H9 (cell line): ENCODE measurements around the gene NAPSA. TPM values are rescaled to one million over a fixed set of nuclear protein-coding genes. Genes with fewer than 3 reads are reported as not detected.

Source experiments
- DNase-seq: peaks from one replicate; pipeline ENCODE4 v3.0.0-alpha.2; 2017
- H2AFZ ChIP-seq: one replicate; pipeline ENCODE4 v1.6.1; 2013; ENCODE audit warnings: mild to moderate bottlenecking, low read length, control low read depth, moderate library complexity
- H2AK5ac ChIP-seq: 2 replicates; pipeline ENCODE4 v1.6.1; 2013; ENCODE audit warnings: low read length, control low read depth, mixed read lengths; ENCODE audit not compliant: insufficient read length
- H2BK120ac ChIP-seq: one replicate; pipeline ENCODE4 v1.6.1; 2013; ENCODE audit warnings: low read depth, mild to moderate bottlenecking, low read length, control low read depth, inconsistent platforms; ENCODE audit not compliant: poor library complexity, severe bottlenecking
- H2BK12ac ChIP-seq: 2 replicates; pipeline ENCODE4 v1.6.1; 2013; ENCODE audit warnings: low read length, control low read depth, mixed read lengths, low read depth; ENCODE audit not compliant: insufficient read length
- H2BK15ac ChIP-seq: 2 replicates; pipeline ENCODE4 v1.6.1; 2013; ENCODE audit warnings: low read depth, low read length, control low read depth
- H2BK20ac ChIP-seq: one replicate; pipeline ENCODE4 v1.6.1; 2013; ENCODE audit warnings: low read depth, mild to moderate bottlenecking, low read length, control low read depth, inconsistent platforms; ENCODE audit not compliant: poor library complexity, severe bottlenecking
- H2BK5ac ChIP-seq: 2 replicates; pipeline ENCODE4 v1.6.1; 2013; ENCODE audit warnings: low read length, control low read depth, mixed read lengths; ENCODE audit not compliant: insufficient read length
- H3K14ac ChIP-seq: 2 replicates; pipeline ENCODE4 v1.6.1; 2013; ENCODE audit warnings: low read length, control low read depth; ENCODE audit not compliant: insufficient read depth
- H3K18ac ChIP-seq: 2 replicates; pipeline ENCODE4 v1.6.1; 2013; ENCODE audit warnings: low read depth, mild to moderate bottlenecking, mixed read lengths, low read length, control low read depth; ENCODE audit not compliant: insufficient read length
- H3K23ac ChIP-seq: 2 replicates; pipeline ENCODE4 v1.6.1; 2013; ENCODE audit warnings: low read length, control low read depth, mixed read lengths, low read depth; ENCODE audit not compliant: insufficient read length
- H3K23me2 ChIP-seq: 2 replicates; pipeline ENCODE4 v1.6.1; 2013; ENCODE audit warnings: low read depth, mild to moderate bottlenecking, mixed read lengths, low read length, control low read depth; ENCODE audit not compliant: insufficient read length, poor library complexity, severe bottlenecking
- H3K27ac ChIP-seq: 2 replicates; pipeline ENCODE4 v1.5.1; 2013; ENCODE audit warnings: low read length, control low read depth, mixed read lengths, low read depth; ENCODE audit not compliant: insufficient read length
- H3K27me3 ChIP-seq: 2 replicates; pipeline ENCODE4 v1.6.1; 2013; ENCODE audit warnings: low read length, control low read depth, inconsistent platforms; ENCODE audit not compliant: insufficient read depth
- H3K4ac ChIP-seq: 2 replicates; pipeline ENCODE4 v1.6.1; 2013; ENCODE audit warnings: low read depth, mild to moderate bottlenecking, control low read depth, inconsistent platforms, low read length, moderate library complexity
- H3K4me1 ChIP-seq: 2 replicates; pipeline ENCODE4 v1.6.1; 2013; ENCODE audit warnings: low read length, control low read depth, inconsistent platforms; ENCODE audit not compliant: insufficient read depth
- H3K4me2 ChIP-seq: 2 replicates; pipeline ENCODE4 v1.6.1; 2013; ENCODE audit warnings: low read length, control low read depth, mixed read lengths; ENCODE audit not compliant: insufficient read length, insufficient read depth
- H3K56ac ChIP-seq: 2 replicates; pipeline ENCODE4 v1.6.1; 2013; ENCODE audit warnings: low read depth, mild to moderate bottlenecking, mixed read lengths, low read length, control low read depth; ENCODE audit not compliant: insufficient read length
- H3K79me1 ChIP-seq: 2 replicates; pipeline ENCODE4 v1.6.1; 2013; ENCODE audit warnings: low read depth, mild to moderate bottlenecking, moderate library complexity, low read length, control low read depth, inconsistent platforms; ENCODE audit not compliant: insufficient read depth, poor library complexity, severe bottlenecking
- H3K79me2 ChIP-seq: 2 replicates; pipeline ENCODE4 v1.6.1; 2013; ENCODE audit warnings: low read length, control low read depth, inconsistent platforms; ENCODE audit not compliant: insufficient read depth
- H3K9ac ChIP-seq: 2 replicates; pipeline ENCODE4 v1.6.1; 2013; ENCODE audit warnings: low read length, control low read depth, mixed read lengths; ENCODE audit not compliant: insufficient read length; ENCODE audit errors: extremely low read depth
- H3K9me3 ChIP-seq: one replicate; pipeline ENCODE4 v1.6.1; 2013; ENCODE audit warnings: low read depth, low read length, inconsistent platforms; ENCODE audit not compliant: control insufficient read depth
- H3T11ph ChIP-seq: one replicate; pipeline ENCODE4 v1.6.1; 2013; ENCODE audit warnings: mild to moderate bottlenecking, low read length, control low read depth, inconsistent platforms
- H4K20me1 ChIP-seq: one replicate; pipeline ENCODE4 v1.6.1; 2013; ENCODE audit not compliant: control insufficient read depth, insufficient read length, insufficient read depth
- H4K5ac ChIP-seq: 2 replicates; pipeline ENCODE4 v1.6.1; 2013; ENCODE audit warnings: low read depth, mild to moderate bottlenecking, mixed read lengths, low read length, control low read depth; ENCODE audit not compliant: insufficient read length
- H4K8ac ChIP-seq: replicated peaks from 2 replicates; pipeline ENCODE4 v1.6.1; 2013; ENCODE audit warnings: low read length, control low read depth, mixed read lengths, low read depth; ENCODE audit not compliant: insufficient read length
- H4K91ac ChIP-seq: 2 replicates; pipeline ENCODE4 v1.6.1; 2013; ENCODE audit warnings: low read depth, mild to moderate bottlenecking, moderate library complexity, mixed read lengths, low read length, control low read depth; ENCODE audit not compliant: insufficient read length
- H3K27ac Mint-ChIP-seq, 3 experiments: 2 replicates in 2 of 3; 3 replicates in 1 of 3; pipeline ENCODE4 v1.8.0; 2020 to 2021; ENCODE audit warnings: mixed read lengths in 3 of 3, mild to moderate bottlenecking in 1 of 3, moderate library complexity in 1 of 3
- H3K27me3 Mint-ChIP-seq: 2 replicates; pipeline ENCODE4 v1.8.0; 2021; ENCODE audit warnings: low read depth, mild to moderate bottlenecking, moderate library complexity, mixed read lengths
- H3K36me3 Mint-ChIP-seq, 3 experiments: 2 replicates in 2 of 3; 3 replicates in 1 of 3; pipeline ENCODE4 v1.8.0; 2020 to 2021; ENCODE audit warnings: low read depth in 3 of 3, mixed read lengths in 3 of 3; ENCODE audit not compliant: insufficient read depth in 1 of 3
- H3K4me1 Mint-ChIP-seq, 2 experiments: 2 replicates each; pipeline ENCODE4 v1.8.0; 2020; ENCODE audit warnings: mixed read lengths in 2 of 2
- H3K4me3 Mint-ChIP-seq, 2 experiments: 2 replicates in 1 of 2; 3 replicates in 1 of 2; pipeline ENCODE4 v1.8.0; 2020 to 2021; ENCODE audit warnings: mild to moderate bottlenecking in 2 of 2, mixed read lengths in 2 of 2, moderate library complexity in 1 of 2
- H3K9me3 Mint-ChIP-seq, 2 experiments: 2 replicates in 1 of 2; 3 replicates in 1 of 2; pipeline ENCODE4 v1.8.0; 2020; ENCODE audit warnings: mild to moderate bottlenecking in 2 of 2, mixed read lengths in 2 of 2, moderate library complexity in 1 of 2
- CTCF ChIP-seq: fragments of 200-600 bp; sonication (generic); conservative IDR thresholded peaks from 3 replicates; pipeline ENCODE4 v1.8.0; 2021; ENCODE audit warnings: antibody characterized with exemption, mild to moderate bottlenecking
- WGBS: extraction: QIAGEN DNeasy Blood & Tissue Kit; methylation state at CpG from one replicate; pipeline ENCODE4 v1.1.7; 2013; ENCODE audit warnings: missing lambda C conversion rate, low lambda C conversion rate, mixed read lengths; ENCODE audit not compliant: insufficient read length; ENCODE audit errors: extremely low coverage; 5-methylcytosine and 5-hydroxymethylcytosine counted together
- total RNA-seq: library from RNA; stranded (reverse); gene quantifications from 2 replicates; pipeline ENCODE4 v1.2.1, GENCODE V29; 2021

Gene NAPSA
- total RNA-seq, 1 experiment from 2014 or later: 0.44 TPM

- Histone ChIP-seq H3K56ac (no peak within 1 kb of the TSS), H3K27ac (no peak within 1 kb of the TSS), H3K23me2 (peaks cover 31% of the 10 kb centered on the region), H2BK5ac (no peak within 1 kb of the TSS), H4K20me1 (no peaks in the 10 kb centered on the region), H2BK120ac (no peak within 1 kb of the TSS), H3K18ac (peak within 1 kb of the TSS; percentile 68), H2BK12ac (no peak within 1 kb of the TSS), H3K4ac (no peak within 1 kb of the TSS), H3K79me2 (no peaks in the 10 kb centered on the region), H3K23ac (no peak within 1 kb of the TSS), H3K9ac (peak within 1 kb of the TSS; percentile 36), H4K91ac (no peak within 1 kb of the TSS), H4K5ac (no peak within 1 kb of the TSS), H3K27me3 (peaks cover 8% of the 10 kb centered on the region; the same call in 1 of the 2 replicates), H3T11ph (no peak within 1 kb of the TSS), H2BK15ac (no peak within 1 kb of the TSS), H3K9me3 (no peaks in the 10 kb centered on the region), H3K4me2 (peak within 1 kb of the TSS; percentile 94), H3K4me1 (peaks cover 6% of the 10 kb centered on the region; the same call in 1 of the 2 replicates), H2AK5ac (no peak within 1 kb of the TSS), H2AFZ (no peak within 1 kb of the TSS), H4K8ac (no peak within 1 kb of the TSS), H3K14ac (0 out of 2 replicates have a peak within 1 kb of the TSS, but pooled peaks have one; percentile 74), H3K79me1 (no peaks in the 10 kb centered on the region), H2BK20ac (no peak within 1 kb of the TSS)
- TF ChIP-seq CTCF: no peak
- DNase-seq: peak; percentile 100
- H3K36me3 Mint-ChIP-seq: peaks cover 0 to 4% (median 0%) of the 10 kb centered on the region in 3 experiments; a peak in 3 of 7 replicates
- H3K27me3 Mint-ChIP-seq: peaks cover 26% of the 10 kb centered on the region
- WGBS: no CpG with 5 or more reads among the region's 43 CpGs
- H3K27ac Mint-ChIP-seq: peak within 1 kb of the TSS; percentile 95 to 100 (median 97)
- H3K9me3 Mint-ChIP-seq: peaks cover 3 to 5% of the 10 kb centered on the region in 2 experiments; a peak in 3 of 5 replicates
- peaks cover 52 to 53% of the 10 kb centered on the region in 2 experiments for H3K4me1 Mint-ChIP-seq
- peak within 1 kb of the TSS; percentile 89 to 92 for H3K4me3 Mint-ChIP-seq
Measured at GRCh38 chr19:50329146-50329925, 36.1 kb downstream of the NAPSA start, which contains the start of gene KCNC3. KCNC3 (minus strand) TSS chr19:50329377; CDS start chr19:50329082, 295 bp downstream.
